OCI-LY7 (cell line): ENCODE measurements around the gene SHQ1. TPM values are rescaled to one million over a fixed set of nuclear protein-coding genes. Genes with fewer than 3 reads are reported as not detected.

ENCODE experiments used
- BruUV-seq: library from RNA; stranded (reverse); fragments of 400-500 nt; replicated peaks from 2 replicates; lab custom pipeline; 2021; lab: Mats Ljungman, UMichigan
- CTCF ChIA-PET: fragments of 300-600 bp; sonication (Branson Sonifier 250); formaldehyde crosslinking; loops from one replicate; lab custom pipeline; 2022; ENCODE audit warnings: antibody characterized with exemption; ENCODE audit not compliant: unreplicated experiment; lab: Charles Lee
- POLR2A ChIA-PET: fragments of 300-600 bp; sonication (Branson Sonifier 250); formaldehyde crosslinking; loops from one replicate; lab custom pipeline; 2022; ENCODE audit warnings: antibody characterized with exemption; lab: Charles Lee
- DNase-seq: peaks from one replicate; pipeline ENCODE4 v3.0.0-alpha.2; 2015; ENCODE audit warnings: low spot score
- H2AFZ ChIP-seq: fragments of 200-600 bp; sonication (generic), shearing (Covaris generic); 2 replicates; pipeline ENCODE4 v1.6.1; 2014; ENCODE audit warnings: mild to moderate bottlenecking, antibody characterized with exemption, low read length, moderate library complexity
- H3K27ac ChIP-seq: fragments of 200-600 bp; sonication (generic); 2 replicates; pipeline ENCODE4 v1.5.1; 2014; ENCODE audit warnings: mixed run types, low read depth, mild to moderate bottlenecking, moderate library complexity, low read length, inconsistent platforms; ENCODE audit not compliant: poor library complexity, severe bottlenecking
- H3K36me3 ChIP-seq: fragments of 200-600 bp; sonication (generic); 2 replicates; pipeline ENCODE4 v1.6.1; 2014; ENCODE audit warnings: mild to moderate bottlenecking, antibody characterized with exemption, low read length, moderate library complexity, mixed read lengths; ENCODE audit not compliant: insufficient read depth
- H3K4me1 ChIP-seq: fragments of 200-600 bp; sonication (generic); 2 replicates; pipeline ENCODE4 v1.5.1; 2014; ENCODE audit warnings: mild to moderate bottlenecking, low read length; ENCODE audit not compliant: insufficient read depth, poor library complexity, severe bottlenecking
- H3K4me2 ChIP-seq: fragments of 200-600 bp; sonication (generic); 2 replicates; pipeline ENCODE4 v1.6.1; 2014; ENCODE audit warnings: mild to moderate bottlenecking, low read length
- H3K4me3 ChIP-seq: fragments of 200-600 bp; sonication (generic); 2 replicates; pipeline ENCODE4 v1.5.1; 2014; ENCODE audit warnings: mild to moderate bottlenecking, low read depth, low read length; ENCODE audit not compliant: poor library complexity, severe bottlenecking
- H3K79me2 ChIP-seq: fragments of 200-600 bp; sonication (generic); 2 replicates; pipeline ENCODE4 v1.6.1; 2016; ENCODE audit warnings: low read depth, mild to moderate bottlenecking, low read length, moderate library complexity, mixed read lengths; ENCODE audit not compliant: insufficient read depth
- H3K9me2 ChIP-seq: fragments of 200-600 bp; sonication (generic); 2 replicates; pipeline ENCODE4 v1.6.1; 2016; ENCODE audit warnings: mild to moderate bottlenecking, low read length, mixed read lengths; ENCODE audit not compliant: insufficient read depth
- H3K9me3 ChIP-seq: fragments of 200-600 bp; sonication (generic); 2 replicates; pipeline ENCODE4 v1.6.1; 2014; ENCODE audit warnings: mild to moderate bottlenecking, mixed run types, low read length, mixed read lengths
- H4K20me1 ChIP-seq: fragments of 200-600 bp; sonication (generic); 2 replicates; pipeline ENCODE4 v1.6.1; 2014; ENCODE audit warnings: mild to moderate bottlenecking, antibody characterized with exemption, low read length, moderate library complexity, mixed read lengths; ENCODE audit not compliant: insufficient read depth
- CTCF ChIP-seq: fragments of 200-600 bp; sonication (generic); conservative IDR thresholded peaks from 2 replicates; pipeline ENCODE4 v1.5.1; 2014; ENCODE audit warnings: mild to moderate bottlenecking, antibody characterized with exemption, low read length, moderate library complexity, mixed read lengths
- EZH2phosphoT487 ChIP-seq: fragments of 200-600 bp; sonication (generic); IDR thresholded peaks from 2 replicates; pipeline ENCODE4 v1.6.1; 2018; ENCODE audit warnings: low read depth, borderline replicate concordance, mild to moderate bottlenecking, mixed run types, antibody characterized with exemption, low read length, moderate library complexity, mixed read lengths
- intact Hi-C: fragments of 100-400 bp; cut with micrococcal nuclease; formaldehyde crosslinking; loops from one replicate; pipeline ENCODE4 v1.10.0; 2022; ENCODE audit not compliant: unreplicated experiment
- total RNA-seq, 2 experiments: library from RNA; depleted of rRNA in 1 of 2; stranded (reverse); fragments of >200 nt in 1 of 2; shearing (Covaris generic) in 1 of 2; gene quantifications; 2 replicates each; pipeline ENCODE4 v1.2.3, GENCODE V29; 2014 to 2022

The SHQ1 gene
- total RNA-seq, 2 experiments from 2014 or later: 19.7 to 34.9 TPM

GRCh38 chr3:72818905-72819304 lies 29.3 kb downstream of the SHQ1 start:
- Histone ChIP-seq H3K79me2 (no peaks in the 10 kb centered on the region), H3K4me1 (peaks cover 52% of the 10 kb centered on the region), H4K20me1 (0 out of 2 replicates have a peak, but pooled peaks cover 8% of the 10 kb centered on the region), H2AFZ (no peak overlapping the region), H3K4me2 (no peak overlapping the region), H3K27ac (no peak overlapping the region), H3K36me3 (peaks cover 30% of the 10 kb centered on the region; the same call in 1 of the 2 replicates), H3K9me3 (no peaks in the 10 kb centered on the region), H3K9me2 (no peaks in the 10 kb centered on the region), H3K4me3 (no peak overlapping the region)
- intact Hi-C loops: loop anchor here (1.0 to 10.0 kb wide), 5 partner anchors 153 to 944 kb away; no protein-coding TSS in a partner anchor
- TF ChIP-seq EZH2phosphoT487: no peak
- no peak for TF ChIP-seq CTCF
- BruUV-seq: no TSS peak
- DNase-seq: no peak
- ChIA-PET POLR2A (interaction anchor here (1.2 to 1.3 kb wide), 3 partner anchors 152 to 718 kb away, joined by 3 to 11 read pairs (median 3); no protein-coding TSS in a partner anchor), CTCF (interaction anchor here (1.0 to 1.9 kb wide), 2 partner anchors 153 to 943 kb away, joined by 3 to 7 read pairs; no protein-coding TSS in a partner anchor)

GRCh38 chr3:72818092-72818773 lies 30.0 kb downstream of the SHQ1 start:
- Histone ChIP-seq H3K9me3 (no peaks in the 10 kb centered on the region), H3K4me2 (no peak overlapping the region), H2AFZ (no peak overlapping the region), H3K79me2 (no peaks in the 10 kb centered on the region), H3K9me2 (no peaks in the 10 kb centered on the region), H3K36me3 (peaks cover 27% of the 10 kb centered on the region; the same call in 1 of the 2 replicates), H4K20me1 (0 out of 2 replicates have a peak, but pooled peaks cover 8% of the 10 kb centered on the region), H3K4me1 (peaks cover 55% of the 10 kb centered on the region), H3K27ac (no peak overlapping the region), H3K4me3 (no peak overlapping the region)
- intact Hi-C loops: loop anchor here (1.0 to 10.0 kb wide), 5 partner anchors 152 to 943 kb away; no protein-coding TSS in a partner anchor
- no TSS peak for BruUV-seq
- ChIA-PET CTCF (interaction anchor here (1.0 to 1.9 kb wide), 2 partner anchors 152 to 943 kb away, joined by 3 to 7 read pairs; no protein-coding TSS in a partner anchor), POLR2A (interaction anchor here (1.2 to 1.3 kb wide), 2 partner anchors 413 to 718 kb away, joined by 3 read pairs; no protein-coding TSS in a partner anchor)
- peak; percentile 85 for TF ChIP-seq CTCF
- TF ChIP-seq EZH2phosphoT487: no peak
- DNase-seq: peak; percentile 22
